A549 (cell line): ENCODE measurements around the gene PRKD2. TPM values are rescaled to one million over a fixed set of nuclear protein-coding genes. Genes with fewer than 3 reads are reported as not detected.

Source experiments
- ATAC-seq, 2 experiments: fragments of 200-7000 bp in 1 of 2; fragments of >200 bp in 1 of 2; cut with Nextera tagmentation in 1 of 2; cut with Tn5 transposase in 1 of 2; 3 replicates each; pipeline versions ENCODE4 v1.8.0 to v1.9.1; 2018 to 2020; ENCODE audit warnings: mild to moderate bottlenecking in 1 of 2, moderate library complexity in 1 of 2
- CTCF ChIA-PET: fragments of 300-600 bp; sonication (Branson Sonifier 250); formaldehyde crosslinking; extraction: SDS; loops from one replicate; lab custom pipeline; 2021; ENCODE audit warnings: antibody characterized with exemption, inconsistent platforms; lab: Yijun Ruan, JAX
- POLR2A ChIA-PET: fragments of 350-600 bp; formaldehyde crosslinking; extraction: SDS; loops from one replicate; lab custom pipeline; 2021; ENCODE audit warnings: antibody characterized with exemption, inconsistent platforms; lab: Yijun Ruan, JAX
- DNase-seq, 2 experiments: peaks; one replicate each; pipeline versions ENCODE4 v3.0.0 to v3.0.0-alpha.2; 2011 to 2016; ENCODE audit warnings: low read depth in 1 of 2, low spot score in 1 of 2
- FAIRE-seq: peaks from 2 replicates; lab custom pipeline; 2011; peaks lifted over from hg19 to GRCh38; lab: Jason Lieb, UNC
- H3K27ac ChIP-seq, 2 experiments: fragments of >200 bp; sonication (Bioruptor Twin); formaldehyde crosslinking; 3 replicates each; pipeline ENCODE4 v1.5.1; 2016 to 2017
- H3K4me1 ChIP-seq: fragments of >200 bp; sonication (Bioruptor Twin); formaldehyde crosslinking; 3 replicates; pipeline ENCODE4 v1.6.1; 2016
- H3K4me2 ChIP-seq: fragments of >200 bp; sonication (Bioruptor Twin); formaldehyde crosslinking; 3 replicates; pipeline ENCODE4 v1.6.1; 2016
- H3K4me3 ChIP-seq: fragments of >200 bp; sonication (Bioruptor Twin); formaldehyde crosslinking; 3 replicates; pipeline ENCODE4 v1.5.1; 2016
- H3K9me3 ChIP-seq: fragments of >200 bp; sonication (Bioruptor Twin); formaldehyde crosslinking; 3 replicates; pipeline ENCODE4 v1.6.1; 2016
- CBX2 ChIP-seq: fragments of 200-600 bp; sonication (generic); IDR thresholded peaks from 2 replicates; pipeline ENCODE4 v1.6.1; 2016; ENCODE audit warnings: low read depth, mild to moderate bottlenecking, borderline replicate concordance
- CEBPB ChIP-seq, 2 experiments: fragments of >200 bp in 1 of 2; sonication (Bioruptor Twin) in 1 of 2; formaldehyde crosslinking in 1 of 2; IDR thresholded peaks; 2 replicates each; pipeline ENCODE4 v1.6.1; 2012 to 2016
- CHD2 ChIP-seq: fragments of 150-350 bp; IDR thresholded peaks from 2 replicates; pipeline ENCODE4 v1.6.1; 2014; ENCODE audit warnings: low read length; ENCODE audit not compliant: partially characterized antibody
- EP300 ChIP-seq, 2 experiments: fragments of >200 bp; sonication (Bioruptor Twin); formaldehyde crosslinking; IDR thresholded peaks; 2 replicates in 1 of 2; 3 replicates in 1 of 2; pipeline ENCODE4 v1.6.1; 2016 to 2017
- FOSB ChIP-seq: fragments of 250-450 bp; sonication (Bioruptor Pico); IDR thresholded peaks from 2 replicates; pipeline ENCODE4 v1.5.0; 2020; ENCODE audit warnings: mild to moderate bottlenecking, moderate library complexity
- FOXS1 ChIP-seq: fragments of 250-450 bp; sonication (Bioruptor Pico); IDR thresholded peaks from 2 replicates; pipeline ENCODE4 v1.5.0; 2020; ENCODE audit warnings: mild to moderate bottlenecking, moderate library complexity
- HDAC2 ChIP-seq: fragments of 200-600 bp; sonication (generic); IDR thresholded peaks from 2 replicates; pipeline ENCODE4 v1.6.1; 2016
- HOXB13 ChIP-seq: fragments of 250-450 bp; sonication (Bioruptor Pico); IDR thresholded peaks from 2 replicates; pipeline ENCODE4 v1.5.0; 2020; ENCODE audit warnings: low read depth, mild to moderate bottlenecking, moderate library complexity
- JUNB ChIP-seq: fragments of >200 bp; sonication (Bioruptor Twin); formaldehyde crosslinking; IDR thresholded peaks from 2 replicates; pipeline ENCODE4 v1.6.1; 2016
- MAFK ChIP-seq: fragments of 450-650 bp; IDR thresholded peaks from 2 replicates; pipeline ENCODE4 v1.6.1; 2014; ENCODE audit not compliant: partially characterized antibody
- NFE2L2 ChIP-seq: fragments of 150-350 bp; conservative IDR thresholded peaks from 2 replicates; pipeline ENCODE4 v1.6.1; 2014; ENCODE audit warnings: low read length
- NR3C1 ChIP-seq: fragments of >200 bp; sonication (Bioruptor Twin); formaldehyde crosslinking; IDR thresholded peaks from 3 replicates; pipeline ENCODE4 v1.6.1; 2017
- POLR2AphosphoS2 ChIP-seq: conservative IDR thresholded peaks from 2 replicates; pipeline ENCODE4 v1.6.1; 2012; ENCODE audit warnings: low read length, improper control_type of control experiment, inconsistent platforms
- RAD21 ChIP-seq, 2 experiments: fragments of >200 bp in 1 of 2; sonication (Bioruptor Twin) in 1 of 2; formaldehyde crosslinking in 1 of 2; IDR thresholded peaks in 1 of 2; conservative IDR thresholded peaks in 1 of 2; 2 replicates in 1 of 2; 3 replicates in 1 of 2; pipeline ENCODE4 v1.6.1; 2012 to 2018; ENCODE audit warnings: inconsistent platforms in 1 of 2
- RARB ChIP-seq: fragments of 250-450 bp; sonication (Bioruptor Pico); IDR thresholded peaks from 2 replicates; pipeline ENCODE4 v1.8.0; 2021; ENCODE audit warnings: mild to moderate bottlenecking, moderate library complexity
- SMC3 ChIP-seq: fragments of >200 bp; sonication (Bioruptor Twin); formaldehyde crosslinking; IDR thresholded peaks from 3 replicates; pipeline ENCODE4 v1.6.1; 2018; ENCODE audit warnings: inconsistent platforms
- ZFP36 ChIP-seq: fragments of 450-650 bp; IDR thresholded peaks from 2 replicates; pipeline ENCODE4 v1.6.1; 2014; ENCODE audit warnings: borderline replicate concordance; ENCODE audit not compliant: partially characterized antibody
- ZNF302 ChIP-seq: fragments of 250-450 bp; sonication (Bioruptor Pico); IDR thresholded peaks from 2 replicates; pipeline ENCODE4 v1.9.0; 2021; ENCODE audit warnings: inconsistent platforms, mild to moderate bottlenecking, moderate library complexity
- WGBS: methylation state at CpG from one replicate; pipeline ENCODE4 v1.1.6; 2017; ENCODE audit errors: missing lambda C conversion rate; 5-methylcytosine and 5-hydroxymethylcytosine counted together
- polyA plus RNA-seq, 4 experiments: library from polyadenylated mRNA; depleted of rRNA in 3 of 4; stranded (reverse); fragments of >200 nt; fragmentation: RNase III in 1 of 4; extraction: RNeasy Plus Mini Kit Qiagen cat#74134 plus additional on column Dnase treatment in 1 of 4; gene quantifications; 2 replicates in 3 of 4; 3 replicates in 1 of 4; pipeline ENCODE4 v1.2.3, GENCODE V29; 2011 to 2017
- TF ChIP-seq, protein P1 (sequence below): fragments of 150-350 bp; IDR thresholded peaks from 2 replicates; pipeline ENCODE4 v1.6.1; 2014; ENCODE audit warnings: low read depth, mild to moderate bottlenecking, low read length
- TF ChIP-seq, protein P2 (sequence below): fragments of 450-650 bp; IDR thresholded peaks from 2 replicates; pipeline ENCODE4 v1.6.1; 2014; ENCODE audit warnings: antibody characterized with exemption
- TF ChIP-seq, protein P3 (sequence below): IDR thresholded peaks from 2 replicates; pipeline ENCODE4 v1.6.1; 2012; ENCODE audit warnings: low read depth, borderline replicate concordance

PRKD2 gene
- polyA plus RNA-seq, 2 of the 4 experiments (the other 2 are of a cell fraction): 8.3 to 24.6 TPM

DNA sequence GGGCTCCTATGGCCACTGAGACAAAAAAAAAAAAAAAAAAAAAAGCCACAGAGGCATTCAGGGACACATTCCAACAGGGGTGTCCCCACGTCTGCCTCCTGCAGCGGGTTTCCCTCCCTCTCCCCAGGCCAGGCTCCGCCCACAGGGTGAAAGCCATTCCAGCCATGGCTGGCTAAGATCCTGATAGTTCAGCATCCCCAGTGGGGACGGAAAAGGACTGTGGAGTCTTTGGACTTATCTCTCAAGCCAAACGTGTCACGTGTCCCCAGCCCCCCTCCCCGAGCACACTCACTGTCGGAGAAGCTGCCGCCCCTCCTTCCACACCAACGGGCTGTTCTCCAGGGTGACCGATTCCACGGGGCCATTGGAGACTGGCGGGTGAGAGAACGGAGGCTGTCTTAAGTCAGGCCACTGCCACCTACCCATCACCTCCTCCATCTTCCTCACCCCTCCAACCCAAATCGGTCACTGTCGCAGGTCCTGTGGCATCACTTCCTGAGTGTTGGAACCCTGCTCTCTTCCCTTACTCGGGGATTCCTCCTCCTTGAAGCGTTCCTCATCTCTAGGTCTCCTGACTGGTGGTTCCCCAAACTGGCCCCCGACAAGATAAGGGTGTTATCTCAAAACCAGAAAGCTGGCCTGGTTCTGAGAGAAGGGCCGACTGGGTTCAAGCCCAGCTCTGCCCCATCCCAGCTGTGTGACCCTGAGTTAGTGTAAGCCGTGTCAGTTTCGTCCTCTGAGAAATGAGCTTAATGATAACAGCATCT, 19.8 kb upstream of the PRKD2 start:
- H3K27ac ChIP-seq: no peak overlapping the region
- H3K4me3 ChIP-seq: no peak overlapping the region
- no peaks in the 10 kb centered on the region for H3K9me3 ChIP-seq
- H3K4me1 ChIP-seq: peaks cover 24% of the 10 kb centered on the region
- ChIA-PET CTCF (interaction anchor here (0.8 to 12.9 kb wide), 13 partner anchors 8 to 104 kb away, joined by 3 to 205 read pairs (median 4); partner anchors contain the start of gene DACT3), POLR2A (no interaction called here)
- DNase-seq (no peak), FAIRE-seq (no peak), ATAC-seq (no peak)
- WGBS: 90% methylated on average over 22 of the region's 22 CpGs
- no peak for TF ChIP-seq ZNF302 (CRISPR knock-in tag)
- no peak for TF ChIP-seq POLR2AphosphoS2
- no peak for TF ChIP-seq FOXS1
- TF ChIP-seq, protein P1, sequence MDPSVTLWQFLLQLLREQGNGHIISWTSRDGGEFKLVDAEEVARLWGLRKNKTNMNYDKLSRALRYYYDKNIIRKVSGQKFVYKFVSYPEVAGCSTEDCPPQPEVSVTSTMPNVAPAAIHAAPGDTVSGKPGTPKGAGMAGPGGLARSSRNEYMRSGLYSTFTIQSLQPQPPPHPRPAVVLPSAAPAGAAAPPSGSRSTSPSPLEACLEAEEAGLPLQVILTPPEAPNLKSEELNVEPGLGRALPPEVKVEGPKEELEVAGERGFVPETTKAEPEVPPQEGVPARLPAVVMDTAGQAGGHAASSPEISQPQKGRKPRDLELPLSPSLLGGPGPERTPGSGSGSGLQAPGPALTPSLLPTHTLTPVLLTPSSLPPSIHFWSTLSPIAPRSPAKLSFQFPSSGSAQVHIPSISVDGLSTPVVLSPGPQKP: no peak
- no peak for TF ChIP-seq ZFP36
- no peak for TF ChIP-seq NR3C1
- no peak for TF ChIP-seq CHD2
- TF ChIP-seq, protein P2, sequence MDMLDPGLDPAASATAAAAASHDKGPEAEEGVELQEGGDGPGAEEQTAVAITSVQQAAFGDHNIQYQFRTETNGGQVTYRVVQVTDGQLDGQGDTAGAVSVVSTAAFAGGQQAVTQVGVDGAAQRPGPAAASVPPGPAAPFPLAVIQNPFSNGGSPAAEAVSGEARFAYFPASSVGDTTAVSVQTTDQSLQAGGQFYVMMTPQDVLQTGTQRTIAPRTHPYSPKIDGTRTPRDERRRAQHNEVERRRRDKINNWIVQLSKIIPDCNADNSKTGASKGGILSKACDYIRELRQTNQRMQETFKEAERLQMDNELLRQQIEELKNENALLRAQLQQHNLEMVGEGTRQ: no peak
- no peak for TF ChIP-seq CEBPB (IDR thresholded peaks at IDR 0.05)
- TF ChIP-seq FOSB (CRISPR knock-in tag): no peak
- TF ChIP-seq NFE2L2: no peak
- TF ChIP-seq, protein P3, sequence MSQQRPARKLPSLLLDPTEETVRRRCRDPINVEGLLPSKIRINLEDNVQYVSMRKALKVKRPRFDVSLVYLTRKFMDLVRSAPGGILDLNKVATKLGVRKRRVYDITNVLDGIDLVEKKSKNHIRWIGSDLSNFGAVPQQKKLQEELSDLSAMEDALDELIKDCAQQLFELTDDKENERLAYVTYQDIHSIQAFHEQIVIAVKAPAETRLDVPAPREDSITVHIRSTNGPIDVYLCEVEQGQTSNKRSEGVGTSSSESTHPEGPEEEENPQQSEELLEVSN: no peak
- no peak for TF ChIP-seq JUNB
- TF ChIP-seq RAD21 (conservative IDR thresholded peaks at IDR 0.05 in 1 of 2, IDR thresholded peaks at IDR 0.05 in 1 of 2): no peak
- no peak for TF ChIP-seq EP300 (IDR thresholded peaks at IDR 0.05)
- TF ChIP-seq HDAC2: no peak
- no peak for TF ChIP-seq RARB (CRISPR knock-in tag)
- no peak for TF ChIP-seq HOXB13
- TF ChIP-seq CBX2: no peak
- H3K4me2 ChIP-seq: no peak overlapping the region

DNA sequence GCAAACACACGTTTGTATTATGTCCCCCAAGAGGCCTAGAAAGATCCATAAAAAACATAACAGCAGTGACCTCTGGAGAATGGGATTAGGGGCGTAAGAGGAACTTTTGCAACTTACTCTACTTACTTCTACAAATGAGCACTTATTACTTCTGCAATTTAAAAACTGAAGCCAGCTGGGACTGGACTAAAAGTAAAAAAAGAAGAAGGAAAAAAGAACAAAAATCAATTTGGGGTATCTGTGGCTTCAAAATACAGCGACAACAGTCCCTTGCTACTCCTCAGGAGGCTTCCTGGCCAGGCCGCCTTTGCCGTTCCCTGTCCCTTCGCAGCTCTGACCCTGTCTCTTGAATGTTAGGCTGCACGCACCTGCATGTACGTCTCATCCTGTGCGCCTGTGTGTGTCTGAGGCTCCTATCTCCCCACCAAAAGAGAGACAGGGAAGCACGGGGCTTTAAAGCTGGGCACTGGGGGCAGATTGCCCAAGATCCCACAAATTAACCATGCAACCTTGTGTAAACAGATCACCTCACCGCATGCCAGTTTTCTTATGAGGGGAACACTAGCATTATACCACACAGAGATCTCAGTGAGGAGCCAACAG, 16.9 kb upstream of the PRKD2 start:
- WGBS: 87% methylated on average over 11 of the region's 11 CpGs
- no peaks in the 10 kb centered on the region for H3K9me3 ChIP-seq
- ATAC-seq: no peak
- no peak for DNase-seq
- H3K27ac ChIP-seq: no peak overlapping the region
- H3K4me1 ChIP-seq: peaks cover 43% of the 10 kb centered on the region
- TF ChIP-seq MAFK (peak; percentile 0), SMC3 (no peak)
- ChIA-PET POLR2A (no interaction called here), CTCF (interaction anchor here (0.9 to 12.9 kb wide), 8 partner anchors 5 to 107 kb away, joined by 3 to 205 read pairs (median 12); partner anchors contain the start of genes DACT3 and FKRP)
- no peak overlapping the region for H3K4me3 ChIP-seq
- no peak overlapping the region for H3K4me2 ChIP-seq
- FAIRE-seq: no peak
